Lung (tissue), 12 donors: ENCODE data around the gene LIG1. TPM values are rescaled to one million over a fixed set of nuclear protein-coding genes. Genes with fewer than 3 reads are reported as not detected.

Source experiments
- ATAC-seq: fragments of 200-7000 bp; cut with Tn5 transposase; one replicate; pipeline ENCODE4 v1.9.1; 2020; ENCODE audit warnings: moderate number of reproducible peaks; ENCODE audit not compliant: insufficient read depth, low FRiP score
- DNase-seq, 3 donors: peaks; one replicate each; pipeline ENCODE4 v3.0.0-alpha.2; 2013 to 2017
- H3K27ac ChIP-seq, 2 donors: one replicate each; pipeline ENCODE4 v1.5.1; 2013; ENCODE audit warnings: mild to moderate bottlenecking in 2 of 2, moderate library complexity in 2 of 2, control low read depth in 1 of 2, inconsistent platforms in 1 of 2, low read depth in 1 of 2, low read length in 1 of 2
- H3K27me3 ChIP-seq, 3 donors: one replicate each; pipeline ENCODE4 v1.5.1; 2013; ENCODE audit warnings: low read length in 2 of 3; ENCODE audit not compliant: control insufficient read depth in 3 of 3, insufficient read depth in 3 of 3
- H3K36me3 ChIP-seq, 4 donors: one replicate each; pipeline ENCODE4 v1.5.1; 2013; ENCODE audit warnings: low read length in 4 of 4, mild to moderate bottlenecking in 1 of 4, moderate library complexity in 1 of 4; ENCODE audit not compliant: control insufficient read depth in 4 of 4, insufficient read depth in 4 of 4
- H3K4me1 ChIP-seq, 5 donors: one replicate each; pipeline ENCODE4 v1.5.1; 2013; ENCODE audit warnings: low read length in 5 of 5, mild to moderate bottlenecking in 2 of 5, moderate library complexity in 1 of 5; ENCODE audit not compliant: control insufficient read depth in 5 of 5, insufficient read depth in 5 of 5
- H3K4me3 ChIP-seq: one replicate; pipeline ENCODE4 v1.5.1; 2013; ENCODE audit warnings: mild to moderate bottlenecking, control low read depth, moderate library complexity
- H3K9ac ChIP-seq, 2 donors: one replicate each; pipeline ENCODE4 v1.5.1; 2013; ENCODE audit warnings: low read length in 2 of 2, control low read depth in 1 of 2; ENCODE audit not compliant: insufficient read depth in 1 of 2
- H3K9me3 ChIP-seq, 4 donors: one replicate each; pipeline ENCODE4 v1.5.1; 2013; ENCODE audit warnings: low read length in 3 of 4, mild to moderate bottlenecking in 1 of 4, moderate library complexity in 1 of 4; ENCODE audit not compliant: control insufficient read depth in 4 of 4, insufficient read depth in 3 of 4
- CTCF ChIP-seq: IDR thresholded peaks from 2 replicates; pipeline ENCODE4 v1.5.1; 2012; ENCODE audit warnings: mild to moderate bottlenecking; ENCODE audit errors: control extremely low read depth, extremely low read depth
- WGBS, 2 donors: extraction: QIAGEN DNeasy Blood & Tissue Kit; methylation state at CpG; one replicate each; pipeline ENCODE4 v1.1.7; 2013; 5-methylcytosine and 5-hydroxymethylcytosine counted together
- polyA plus RNA-seq, 2 donors: library from polyadenylated mRNA; stranded (reverse); fragments of 200-250 nt; gene quantifications; one replicate each; pipeline ENCODE4 v1.2.1, GENCODE V29; 2013
- total RNA-seq, 2 donors: library from RNA; depleted of rRNA in 1 of 2; stranded (reverse); fragments of >200 nt in 1 of 2; gene quantifications; one replicate each; pipeline ENCODE4 v1.2.1, GENCODE V29; 2014 to 2021
- donor health status: control.
- donor health status: control.
- donor health status: Bipolar disorder and iron deficiency.
- donor health status: healthy.
- donor health status: DM: yes; HTN: yes; CAD: no.

The LIG1 gene
- total and polyA plus RNA-seq, 4 donors = 10.6 to 40.5 (median 25.3) TPM

GRCh38 chr19:48170817-48171347 is 738 bp upstream of the LIG1 start:
- peaks cover 0 to 15% (median 11%) of the 10 kb centered on the region in 4 donors for H3K36me3 ChIP-seq
- ATAC-seq (no peak), DNase-seq (no peak)
- no peaks in the 10 kb centered on the region for H3K27me3 ChIP-seq
- H3K9ac ChIP-seq = peak overlapping the region; percentile 72 to 90
- no peak for TF ChIP-seq CTCF
- H3K9me3 ChIP-seq = no peaks in the 10 kb centered on the region
- H3K4me3 ChIP-seq = peak overlapping the region; percentile 69
- H3K27ac ChIP-seq = peak overlapping the region in 1 of 2 donors; percentile 3
- WGBS, 2 donors = 4% methylated on average over 16 to 21 of the region's 21 CpGs
- H3K4me1 ChIP-seq = peaks cover 3 to 9% (median 7%) of the 10 kb centered on the region in 5 donors

GRCh38 chr19:48169578-48169938 is 586 bp downstream of the LIG1 start:
- no peak for TF ChIP-seq CTCF
- DNase-seq = peak; percentile 48 to 80 (median 59)
- no peak overlapping the region for H3K4me3 ChIP-seq
- peaks cover 3 to 9% (median 7%) of the 10 kb centered on the region in 5 donors for H3K4me1 ChIP-seq
- H3K9ac ChIP-seq = no peak overlapping the region
- H3K27me3 ChIP-seq = no peaks in the 10 kb centered on the region
- peak overlapping the region; percentile 92 to 97 for H3K27ac ChIP-seq
- H3K36me3 ChIP-seq = peaks cover 0 to 15% (median 8%) of the 10 kb centered on the region in 4 donors
- no peaks in the 10 kb centered on the region for H3K9me3 ChIP-seq
- 0 to 5% methylated on average over 6 to 15 of the region's 15 CpGs for WGBS, 2 donors
- peak; percentile 80 for ATAC-seq

- no peaks in the 10 kb centered on the region for H3K9me3 ChIP-seq
- TF ChIP-seq CTCF = no peak
- H3K27ac ChIP-seq = no peak overlapping the region
- 86 to 98% methylated on average over 5 of the region's 5 CpGs for WGBS, 2 donors
- H3K4me1 ChIP-seq = peaks cover 3 to 9% (median 7%) of the 10 kb centered on the region in 5 donors
- no peak for DNase-seq
- H3K27me3 ChIP-seq = no peaks in the 10 kb centered on the region
- peaks cover 0 to 8% (median 2%) of the 10 kb centered on the region in 4 donors for H3K36me3 ChIP-seq
- no peak overlapping the region for H3K9ac ChIP-seq
- ATAC-seq = no peak
- H3K4me3 ChIP-seq = no peak overlapping the region
Observed at GRCh38 chr19:48168689-48169088, 1.5 kb downstream of the LIG1 start.
